K562 (cell line): ENCODE data around the gene EBI3. TPM values are rescaled to one million over a fixed set of nuclear protein-coding genes. Genes with fewer than 3 reads are reported as not detected.
A peak's percentile ranks its signal among the peaks of the same experiment; 100 is the strongest.

Experiments used
- CBX2 ChIP-seq: fragments of 200-600 bp; sonication (generic); IDR thresholded peaks from one replicate; pipeline ENCODE4 v1.6.1; 2012; ENCODE audit warnings: mild to moderate bottlenecking, low read length, inconsistent platforms; ENCODE audit not compliant: insufficient read depth, poor library complexity, severe bottlenecking
- CCAR2 ChIP-seq: fragments of 200-400 bp; formaldehyde crosslinking; IDR thresholded peaks from 2 replicates; pipeline ENCODE4 v1.6.1; 2017; ENCODE audit warnings: mild to moderate bottlenecking, low read depth, low read length
- CREBBP ChIP-seq: IDR thresholded peaks from one replicate; pipeline ENCODE4 v1.6.1; 2012; ENCODE audit warnings: low read depth, mild to moderate bottlenecking, control low read depth, inconsistent platforms, low read length
- ESRRA ChIP-seq: fragments of 450-650 bp; IDR thresholded peaks from 2 replicates; pipeline ENCODE4 v1.6.1; 2014; ENCODE audit warnings: low read depth, mild to moderate bottlenecking, moderate library complexity, borderline replicate concordance
- KAT7 ChIP-seq: sonication (generic); formaldehyde crosslinking; IDR thresholded peaks from 2 replicates; pipeline ENCODE4 v1.8.0; 2022; ENCODE audit warnings: missing genetic modification reagents, mild to moderate bottlenecking, borderline replicate concordance
- MAFK ChIP-seq: IDR thresholded peaks from 2 replicates; pipeline ENCODE4 v1.6.1; 2011; ENCODE audit warnings: low read length, improper control_type of control experiment
- MBD2 ChIP-seq: sonication (generic); IDR thresholded peaks from 2 replicates; pipeline ENCODE4 v1.6.1; 2016; ENCODE audit warnings: low read depth, borderline replicate concordance
- MTA3 ChIP-seq: fragments of 450-650 bp; formaldehyde crosslinking; IDR thresholded peaks from 2 replicates; pipeline ENCODE4 v1.6.1; 2017; ENCODE audit warnings: mild to moderate bottlenecking, borderline replicate concordance
- NELFE ChIP-seq: IDR thresholded peaks from 2 replicates; pipeline ENCODE4 v1.6.1; 2011; ENCODE audit warnings: mild to moderate bottlenecking; ENCODE audit not compliant: insufficient read depth, insufficient read length
- PTBP1 ChIP-seq: fragments of 200-400 bp; formaldehyde crosslinking; IDR thresholded peaks from 2 replicates; pipeline ENCODE4 v1.6.1; 2017; ENCODE audit warnings: low read depth, low read length
- RBM34 ChIP-seq: fragments of 200-400 bp; formaldehyde crosslinking; IDR thresholded peaks from 2 replicates; pipeline ENCODE4 v1.6.1; 2018; ENCODE audit warnings: low read length, borderline replicate concordance; ENCODE audit not compliant: insufficient read depth
- SAFB ChIP-seq: fragments of 200-400 bp; formaldehyde crosslinking; IDR thresholded peaks from 2 replicates; pipeline ENCODE4 v1.6.1; 2017; ENCODE audit warnings: low read depth, low read length, borderline replicate concordance
- SREBF1 ChIP-seq: fragments of 150-350 bp; IDR thresholded peaks from 2 replicates; pipeline ENCODE4 v1.6.1; 2014; ENCODE audit warnings: antibody characterized with exemption, low read depth, low read length, borderline replicate concordance
- TGIF2 ChIP-seq: sonication (generic); formaldehyde crosslinking; IDR thresholded peaks from 2 replicates; pipeline ENCODE4 v1.8.1; 2022; ENCODE audit warnings: mild to moderate bottlenecking, missing genetic modification reagents, moderate library complexity
- ZFP36 ChIP-seq: fragments of 150-350 bp; IDR thresholded peaks from 2 replicates; pipeline ENCODE4 v1.6.1; 2018; ENCODE audit warnings: low read length, low read depth; ENCODE audit not compliant: partially characterized antibody
- ZNF707 ChIP-seq: fragments of 250-450 bp; sonication (Bioruptor Pico); conservative IDR thresholded peaks from 2 replicates; pipeline ENCODE4 v1.8.0; 2022; ENCODE audit warnings: inconsistent platforms, mild to moderate bottlenecking, moderate library complexity
- polyA plus RNA-seq, 8 experiments: library from polyadenylated mRNA; depleted of rRNA in 4 of 8; stranded (reverse) in 5 of 8; unstranded in 3 of 8; fragments of >200 nt; fragmentation: Nextera tagmentation in 2 of 8; fragmentation: Illumina TruSeq in 1 of 8; extraction: Ambion mirVana in 2 of 8; extraction: Trizol in 1 of 8; gene quantifications; 2 replicates each; pipeline versions ENCODE4 v1.2.1 to v1.2.3, GENCODE V29; 2011 to 2014; ENCODE audit warnings: inconsistent platforms in 1 of 8, missing spikeins in 1 of 8
- total RNA-seq, 7 experiments: library from RNA; depleted of rRNA in 6 of 7; stranded (reverse); fragments of >200 nt in 6 of 7; fragmentation: Illumina TruSeq in 2 of 7; extraction: Trizol in 2 of 7; gene quantifications; 2 replicates each; pipeline versions ENCODE4 v1.2.1 to v1.2.3, GENCODE V29; 2011 to 2021; ENCODE audit warnings: low replicate concordance in 1 of 7
- TF ChIP-seq, protein P1 (sequence below), 2 experiments: fragments of 250-450 bp in 1 of 2; fragments of 450-650 bp in 1 of 2; sonication (Bioruptor Pico) in 1 of 2; IDR thresholded peaks; 2 replicates each; pipeline versions ENCODE4 v1.6.1 to v1.8.0; 2016 to 2021; ENCODE audit warnings: mild to moderate bottlenecking in 2 of 2, moderate library complexity in 2 of 2, missing compliant biosample characterization in 1 of 2, missing genetic modification characterization in 1 of 2
- TF ChIP-seq, protein P2 (sequence below): fragments of 250-450 bp; sonication (Bioruptor Pico); IDR thresholded peaks from 2 replicates; pipeline ENCODE4 v1.8.0; 2022; ENCODE audit warnings: inconsistent platforms
- TF ChIP-seq, protein P3 (sequence below): sonication (generic); formaldehyde crosslinking; IDR thresholded peaks from 2 replicates; pipeline ENCODE4 v1.8.1; 2023; ENCODE audit warnings: mild to moderate bottlenecking, missing genetic modification reagents, moderate library complexity
- TF ChIP-seq, protein P4 (sequence below): fragments of 250-450 bp; sonication (Bioruptor Pico); IDR thresholded peaks from 2 replicates; pipeline ENCODE4 v1.8.0; 2021; ENCODE audit warnings: mild to moderate bottlenecking, moderate library complexity
- TF ChIP-seq, protein P5 (sequence below), 2 experiments: fragments of 450-650 bp; IDR thresholded peaks; 2 replicates each; pipeline ENCODE4 v1.6.1; 2016

EBI3 gene
- total and polyA plus RNA-seq, 9 of the 15 experiments (the other 6 are each of a cell fraction or from before 2014, with no cell fraction given) = 0.08 to 0.35 (median 0.22) TPM; not detected in 6

DNA sequence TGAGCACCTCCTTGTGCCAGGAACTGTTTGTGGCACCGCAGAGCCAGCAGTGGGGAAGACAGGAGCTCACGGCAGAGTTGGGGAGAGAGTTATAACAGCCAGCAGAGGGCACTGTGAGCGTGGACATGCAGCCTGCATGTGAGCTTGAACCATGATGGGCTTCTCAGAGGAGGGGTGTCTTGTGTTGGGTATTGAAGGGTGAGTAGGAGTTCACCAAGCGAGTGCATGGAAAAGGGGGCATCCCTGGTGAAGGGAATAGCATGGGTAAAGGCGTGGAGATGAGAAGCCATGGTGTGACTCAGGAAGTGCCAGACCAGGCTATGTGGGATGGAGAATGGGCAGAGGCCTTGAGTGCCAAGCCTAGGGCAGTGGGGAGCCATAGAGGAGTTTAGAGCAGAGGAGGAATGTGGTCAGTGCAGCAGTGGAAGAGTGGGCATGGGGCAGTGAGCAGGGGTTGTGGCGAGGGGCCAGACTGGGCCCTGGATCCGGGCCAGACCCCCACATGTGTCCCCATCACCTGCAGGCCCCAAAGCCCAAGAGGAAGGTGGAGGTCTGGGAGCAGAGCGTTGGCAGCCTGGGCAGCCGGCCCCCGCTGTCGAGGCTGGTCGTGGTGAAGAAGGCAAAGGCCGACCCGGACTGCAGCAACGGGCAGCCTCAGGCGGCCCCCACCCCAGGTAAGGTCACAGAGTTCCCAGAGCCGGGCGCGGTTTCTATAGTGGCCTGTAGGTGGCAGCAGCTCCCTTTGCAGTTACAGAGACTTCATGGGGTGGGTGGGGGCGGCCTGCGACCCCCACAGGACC is 38.0 kb downstream of the EBI3 start (continued):
- TF ChIP-seq ZNF707 (no peak), ESRRA (no peak; the same call in 1 of the 2 replicates), MTA3 (0 out of 2 replicates have a peak, but pooled peaks have one; percentile 18), KAT7 (CRISPR knock-in tag) (no peak), SAFB (no peak), PTBP1 (0 out of 2 replicates have a peak, but pooled peaks have one; percentile 77), TGIF2 (CRISPR knock-in tag) (no peak), ZFP36 (peak; percentile 98), MBD2 (no peak), CREBBP (no peak), CBX2 (no peak), NELFE (no peak), SREBF1 (no peak), CCAR2 (no peak), MAFK (no peak), RBM34 (no peak)
- TF ChIP-seq, protein P1, sequence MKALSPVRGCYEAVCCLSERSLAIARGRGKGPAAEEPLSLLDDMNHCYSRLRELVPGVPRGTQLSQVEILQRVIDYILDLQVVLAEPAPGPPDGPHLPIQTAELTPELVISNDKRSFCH (CRISPR knock-in tag; IDR thresholded peaks at IDR 0.05) = no peak
- TF ChIP-seq, protein P1 (tag; IDR thresholded peaks at IDR 0.05) = 0 out of 2 replicates have a peak, but pooled peaks have one; percentile 29
- TF ChIP-seq, protein P2, sequence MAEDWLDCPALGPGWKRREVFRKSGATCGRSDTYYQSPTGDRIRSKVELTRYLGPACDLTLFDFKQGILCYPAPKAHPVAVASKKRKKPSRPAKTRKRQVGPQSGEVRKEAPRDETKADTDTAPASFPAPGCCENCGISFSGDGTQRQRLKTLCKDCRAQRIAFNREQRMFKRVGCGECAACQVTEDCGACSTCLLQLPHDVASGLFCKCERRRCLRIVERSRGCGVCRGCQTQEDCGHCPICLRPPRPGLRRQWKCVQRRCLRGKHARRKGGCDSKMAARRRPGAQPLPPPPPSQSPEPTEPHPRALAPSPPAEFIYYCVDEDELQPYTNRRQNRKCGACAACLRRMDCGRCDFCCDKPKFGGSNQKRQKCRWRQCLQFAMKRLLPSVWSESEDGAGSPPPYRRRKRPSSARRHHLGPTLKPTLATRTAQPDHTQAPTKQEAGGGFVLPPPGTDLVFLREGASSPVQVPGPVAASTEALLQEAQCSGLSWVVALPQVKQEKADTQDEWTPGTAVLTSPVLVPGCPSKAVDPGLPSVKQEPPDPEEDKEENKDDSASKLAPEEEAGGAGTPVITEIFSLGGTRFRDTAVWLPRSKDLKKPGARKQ (CRISPR knock-in tag) = no peak
- TF ChIP-seq, protein P3, sequence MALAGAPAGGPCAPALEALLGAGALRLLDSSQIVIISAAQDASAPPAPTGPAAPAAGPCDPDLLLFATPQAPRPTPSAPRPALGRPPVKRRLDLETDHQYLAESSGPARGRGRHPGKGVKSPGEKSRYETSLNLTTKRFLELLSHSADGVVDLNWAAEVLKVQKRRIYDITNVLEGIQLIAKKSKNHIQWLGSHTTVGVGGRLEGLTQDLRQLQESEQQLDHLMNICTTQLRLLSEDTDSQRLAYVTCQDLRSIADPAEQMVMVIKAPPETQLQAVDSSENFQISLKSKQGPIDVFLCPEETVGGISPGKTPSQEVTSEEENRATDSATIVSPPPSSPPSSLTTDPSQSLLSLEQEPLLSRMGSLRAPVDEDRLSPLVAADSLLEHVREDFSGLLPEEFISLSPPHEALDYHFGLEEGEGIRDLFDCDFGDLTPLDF (CRISPR knock-in tag) = no peak
- TF ChIP-seq, protein P4, sequence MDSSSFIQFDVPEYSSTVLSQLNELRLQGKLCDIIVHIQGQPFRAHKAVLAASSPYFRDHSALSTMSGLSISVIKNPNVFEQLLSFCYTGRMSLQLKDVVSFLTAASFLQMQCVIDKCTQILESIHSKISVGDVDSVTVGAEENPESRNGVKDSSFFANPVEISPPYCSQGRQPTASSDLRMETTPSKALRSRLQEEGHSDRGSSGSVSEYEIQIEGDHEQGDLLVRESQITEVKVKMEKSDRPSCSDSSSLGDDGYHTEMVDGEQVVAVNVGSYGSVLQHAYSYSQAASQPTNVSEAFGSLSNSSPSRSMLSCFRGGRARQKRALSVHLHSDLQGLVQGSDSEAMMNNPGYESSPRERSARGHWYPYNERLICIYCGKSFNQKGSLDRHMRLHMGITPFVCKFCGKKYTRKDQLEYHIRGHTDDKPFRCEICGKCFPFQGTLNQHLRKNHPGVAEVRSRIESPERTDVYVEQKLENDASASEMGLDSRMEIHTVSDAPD (CRISPR knock-in tag) = no peak
- TF ChIP-seq, protein P5, sequence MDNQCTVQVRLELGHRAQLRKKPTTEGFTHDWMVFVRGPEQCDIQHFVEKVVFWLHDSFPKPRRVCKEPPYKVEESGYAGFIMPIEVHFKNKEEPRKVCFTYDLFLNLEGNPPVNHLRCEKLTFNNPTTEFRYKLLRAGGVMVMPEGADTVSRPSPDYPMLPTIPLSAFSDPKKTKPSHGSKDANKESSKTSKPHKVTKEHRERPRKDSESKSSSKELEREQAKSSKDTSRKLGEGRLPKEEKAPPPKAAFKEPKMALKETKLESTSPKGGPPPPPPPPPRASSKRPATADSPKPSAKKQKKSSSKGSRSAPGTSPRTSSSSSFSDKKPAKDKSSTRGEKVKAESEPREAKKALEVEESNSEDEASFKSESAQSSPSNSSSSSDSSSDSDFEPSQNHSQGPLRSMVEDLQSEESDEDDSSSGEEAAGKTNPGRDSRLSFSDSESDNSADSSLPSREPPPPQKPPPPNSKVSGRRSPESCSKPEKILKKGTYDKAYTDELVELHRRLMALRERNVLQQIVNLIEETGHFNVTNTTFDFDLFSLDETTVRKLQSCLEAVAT (IDR thresholded peaks at IDR 0.05) = peak; percentile 48 to 73; a peak in 2 of 4 replicates
